Measurements from ENCODE around the gene ZNF532.
A peak's percentile ranks its signal among the peaks of the same experiment; 100 is the strongest.

ZNF532 gene

GRCh38 chr18:58927659-58928058, 63.0 kb downstream of the ZNF532 start:
- no peak overlapping the region for H3K4me3 ChIP-seq
- TF ChIP-seq CTCF (IDR thresholded peaks at IDR 0.05): no peak
- no peak overlapping the region for H3K27ac ChIP-seq
- no peak for DNase-seq (ENCODE audit: low spot score)

GRCh38 chr18:58928386-58928785, 63.7 kb downstream of the ZNF532 start:
- Histone ChIP-seq H3K4me3 (peak overlapping the region; percentile 52), H3K27ac (peak overlapping the region in 1 of 2 donors; percentile 33)
- no peak for DNase-seq (ENCODE audit: low spot score)
- no peak for TF ChIP-seq CTCF (IDR thresholded peaks at IDR 0.05)

GRCh38 chr18:58929206-58929605, 64.5 kb downstream of the ZNF532 start:
- no peak for TF ChIP-seq CTCF (IDR thresholded peaks at IDR 0.05)
- peak overlapping the region; percentile 18 to 33 for H3K27ac ChIP-seq
- H3K4me3 ChIP-seq: peak overlapping the region; percentile 52
- DNase-seq (ENCODE audit: low spot score): no peak

- no peak for DNase-seq (ENCODE audit: low spot score)
- H3K4me3 ChIP-seq: no peak overlapping the region
- H3K27ac ChIP-seq: no peak overlapping the region
- TF ChIP-seq CTCF (IDR thresholded peaks at IDR 0.05): no peak
Observed at GRCh38 chr18:58934356-58934755, 69.7 kb downstream of the ZNF532 start.

- H3K27ac ChIP-seq: no peak overlapping the region
- no peak overlapping the region for H3K4me3 ChIP-seq
- TF ChIP-seq CTCF (IDR thresholded peaks at IDR 0.05): no peak
- DNase-seq (ENCODE audit: low spot score): no peak
Observed at GRCh38 chr18:58934933-58935577, 70.4 kb downstream of the ZNF532 start.

GRCh38 chr18:58937071-58937886, 72.6 kb downstream of the ZNF532 start:
- no peak for TF ChIP-seq CTCF (IDR thresholded peaks at IDR 0.05)
- Histone ChIP-seq H3K27ac (peak overlapping the region in 1 of 2 donors; percentile 22), H3K4me3 (no peak overlapping the region)
- DNase-seq (ENCODE audit: low spot score): no peak

GRCh38 chr18:58937887-58938267, 73.2 kb downstream of the ZNF532 start:
- Histone ChIP-seq H3K27ac (peak overlapping the region in 1 of 2 donors; percentile 22), H3K4me3 (no peak overlapping the region)
- no peak for DNase-seq (ENCODE audit: low spot score)

More at GRCh38 chr18:58937887-58938267, 73.2 kb downstream of the ZNF532 start:
- TF ChIP-seq CTCF (IDR thresholded peaks at IDR 0.05): no peak

Data from coronary artery (tissue), 2 donors.